Right forelimb (tissue), 1 donor: ENCODE measurements around the gene MAX.

ENCODE experiments used
- DNase-seq: peaks from one replicate; pipeline ENCODE4 v3.0.0-alpha.2; 2018

The MAX gene

GRCh38 chr14:65072256-65072655 is 30.1 kb downstream of the MAX start:
- DNase-seq: no peak

GRCh38 chr14:65071544-65071943 is 30.8 kb downstream of the MAX start:
- DNase-seq: no peak

- no peak for DNase-seq
Observed at GRCh38 chr14:65070471-65070976, 31.8 kb downstream of the MAX start.

DNA sequence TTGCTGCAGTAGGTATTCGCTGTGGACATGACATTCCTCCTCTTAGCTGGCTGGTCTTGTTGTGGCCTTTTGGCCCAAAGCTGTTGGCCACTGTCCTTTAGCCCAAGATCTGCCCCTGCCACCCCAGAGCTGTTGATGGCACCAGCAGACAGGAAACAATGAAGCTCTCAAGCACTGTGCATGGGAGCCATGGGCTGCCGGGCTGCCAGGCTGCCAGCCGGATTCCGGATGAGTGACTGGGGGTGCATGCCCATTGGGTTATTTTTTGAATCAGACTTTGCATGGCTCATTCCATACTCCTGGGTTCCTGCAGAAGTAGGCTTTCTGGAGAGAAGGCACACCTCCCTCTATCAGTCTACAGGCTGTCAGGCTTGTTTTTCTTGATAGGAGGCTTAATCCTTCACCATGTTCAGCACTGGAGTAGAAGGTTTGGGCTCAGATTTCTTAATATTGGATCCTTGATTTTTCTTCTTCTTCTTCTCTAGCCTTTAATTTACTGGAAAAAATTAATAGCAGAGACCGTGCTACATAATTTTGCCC is 32.4 kb downstream of the MAX start:
- DNase-seq: no peak

- DNase-seq: no peak
Observed at GRCh38 chr14:65065719-65066118, 36.6 kb downstream of the MAX start.

DNA sequence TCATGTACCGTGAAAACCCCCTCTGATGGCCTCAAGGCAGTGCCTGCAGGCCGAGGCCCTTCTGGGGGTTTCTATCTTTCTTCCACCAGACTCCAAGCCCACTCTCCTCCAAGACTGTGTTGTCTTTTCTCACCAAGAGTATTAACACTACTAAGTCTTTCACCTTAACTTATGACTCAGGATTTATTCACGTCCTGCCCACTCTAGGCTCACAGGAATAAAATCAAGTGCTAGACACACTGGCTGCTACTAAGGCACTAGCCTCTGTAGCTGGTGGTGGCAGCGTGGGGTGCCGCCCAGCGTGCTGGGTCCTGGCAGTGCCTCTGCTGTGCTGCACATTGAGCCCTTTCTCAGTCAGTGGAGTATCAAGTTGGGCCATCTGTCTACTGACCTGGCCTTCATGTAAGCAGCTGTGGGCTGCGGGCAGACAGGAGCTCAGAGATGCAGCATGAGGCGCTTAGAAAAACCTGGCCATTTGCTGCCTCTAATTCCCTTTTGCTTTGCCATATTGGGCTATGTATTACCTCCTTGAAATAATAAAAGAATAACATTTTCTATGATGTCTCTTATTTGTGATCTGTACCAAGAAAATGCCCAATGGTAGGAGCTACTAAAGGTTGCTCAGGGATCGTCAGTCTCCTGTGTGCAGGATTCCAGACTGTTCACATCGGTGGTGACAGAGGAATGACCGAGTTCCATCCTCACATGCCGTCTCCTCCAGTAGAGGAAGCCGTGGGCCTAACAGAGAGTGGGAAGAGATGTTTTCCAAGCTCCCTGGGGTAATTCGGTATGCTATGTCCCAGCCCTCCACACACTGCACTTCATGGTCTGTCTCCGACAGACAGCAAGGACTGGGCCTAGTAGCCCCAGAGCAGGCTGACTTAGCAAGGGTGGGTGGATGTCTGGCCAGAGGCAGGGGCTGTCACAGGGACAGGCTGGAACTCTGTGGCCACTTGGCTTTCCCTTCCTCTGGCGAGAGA is 39.9 kb downstream of the MAX start:
- DNase-seq: no peak

DNA sequence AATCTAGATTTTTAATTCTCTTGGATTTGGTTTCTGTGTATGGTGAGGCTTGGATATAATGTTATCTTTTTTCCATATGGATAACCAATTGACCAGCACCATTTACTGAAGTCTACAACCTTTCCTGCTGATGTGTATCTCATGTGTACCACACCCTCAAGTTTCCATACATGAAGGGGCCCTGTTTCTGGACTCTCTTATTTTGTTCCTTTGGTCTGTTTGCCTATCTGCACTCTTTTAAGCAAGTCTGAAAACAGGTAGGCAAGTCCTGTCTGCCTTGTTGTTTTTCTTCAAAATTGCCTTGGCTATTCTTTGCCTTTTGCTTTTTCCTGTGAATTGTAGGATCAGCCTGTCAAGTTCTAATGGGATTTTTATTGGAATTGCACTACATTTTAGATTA is 44.6 kb downstream of the MAX start:
- DNase-seq: no peak

GRCh38 chr14:65054471-65055085 is 47.7 kb downstream of the MAX start:
- no peak for DNase-seq

DNA sequence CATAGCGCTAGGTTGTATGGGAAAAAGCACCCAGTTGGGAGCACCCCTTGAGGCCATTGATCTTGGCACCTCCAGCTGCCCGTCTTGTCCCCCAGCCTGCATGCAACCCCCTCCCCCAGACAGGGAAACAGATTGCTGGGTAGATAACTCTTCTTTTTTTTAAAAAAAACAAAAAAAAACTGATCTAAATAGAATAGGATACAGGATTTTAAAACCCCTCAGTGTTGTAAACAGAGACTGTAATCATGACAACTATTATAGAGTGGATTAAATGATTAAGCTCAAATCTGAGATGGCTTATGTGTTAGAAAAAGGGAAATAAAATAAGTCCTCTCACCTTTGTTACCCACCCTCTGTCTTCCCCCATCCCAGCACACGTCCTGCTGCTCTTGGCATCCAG is 48.9 kb downstream of the MAX start:
- no peak for DNase-seq

DNA sequence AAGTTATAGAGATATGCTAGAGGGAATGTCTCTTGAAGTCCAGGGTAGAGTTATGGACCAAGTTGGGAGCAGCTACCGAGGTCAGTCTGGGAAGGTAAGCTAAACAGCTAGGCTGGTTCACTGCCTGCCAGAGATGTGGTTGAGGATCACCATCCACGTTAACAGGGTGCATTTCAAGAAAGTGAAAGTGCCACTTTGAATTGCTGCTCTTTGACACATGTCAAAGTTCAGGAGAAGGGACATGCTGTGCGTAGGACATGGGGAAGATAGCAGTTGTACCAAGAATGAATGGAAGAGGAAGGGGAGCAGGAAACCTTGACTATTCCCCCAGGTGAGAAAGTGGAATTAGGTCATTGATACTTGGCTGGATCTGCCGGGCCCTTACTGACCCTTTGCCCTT is 49.5 kb downstream of the MAX start:
- DNase-seq: no peak

- DNase-seq: no peak
Observed at GRCh38 chr14:65045709-65046108, 56.6 kb downstream of the MAX start.

DNA sequence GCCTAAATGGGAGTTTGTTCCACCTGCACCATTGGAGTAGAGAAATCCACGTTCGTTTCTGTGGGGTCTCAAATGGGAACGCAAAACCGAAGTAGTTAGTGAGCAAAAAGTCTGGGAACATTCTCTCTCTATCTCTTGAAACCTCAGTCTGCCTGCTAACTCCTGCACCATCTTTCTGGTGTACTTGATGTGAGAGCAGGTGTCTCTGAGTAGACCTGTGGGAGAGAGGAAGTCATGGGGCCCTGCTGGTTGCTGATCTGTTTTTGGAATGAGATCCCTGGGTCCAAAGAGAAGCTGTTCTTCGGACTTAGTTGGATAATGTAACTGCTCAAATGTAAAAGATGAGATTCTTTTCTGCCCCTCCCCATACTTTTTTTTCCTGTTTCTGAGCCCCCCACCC is 57.3 kb downstream of the MAX start:
- no peak for DNase-seq

- DNase-seq: no peak
Observed at GRCh38 chr14:65044596-65044959, 57.7 kb downstream of the MAX start.

- no peak for DNase-seq
Observed at GRCh38 chr14:65043893-65044595, 58.3 kb downstream of the MAX start.

GRCh38 chr14:65042731-65043372 is 59.5 kb downstream of the MAX start:
- DNase-seq: no peak

DNA sequence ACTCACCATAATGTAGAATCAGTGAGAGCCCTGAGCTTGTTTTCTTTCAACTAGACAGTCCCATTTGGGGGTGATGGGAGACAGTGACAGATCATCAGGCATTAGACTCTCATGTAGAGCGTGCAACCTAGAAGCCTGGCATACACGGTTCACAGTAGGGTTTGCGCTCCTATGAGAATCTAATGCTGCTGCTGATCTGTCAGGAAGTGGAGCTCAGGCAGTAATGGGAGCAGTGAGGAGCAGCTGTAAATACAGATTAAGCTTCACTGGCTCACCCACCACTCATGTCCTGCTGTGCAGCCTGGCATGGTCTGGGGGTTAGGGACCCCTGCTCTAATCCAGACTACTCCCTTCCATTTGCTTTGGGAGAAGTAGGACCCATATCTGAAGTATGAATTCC is 60.0 kb downstream of the MAX start:
- DNase-seq: no peak

DNA sequence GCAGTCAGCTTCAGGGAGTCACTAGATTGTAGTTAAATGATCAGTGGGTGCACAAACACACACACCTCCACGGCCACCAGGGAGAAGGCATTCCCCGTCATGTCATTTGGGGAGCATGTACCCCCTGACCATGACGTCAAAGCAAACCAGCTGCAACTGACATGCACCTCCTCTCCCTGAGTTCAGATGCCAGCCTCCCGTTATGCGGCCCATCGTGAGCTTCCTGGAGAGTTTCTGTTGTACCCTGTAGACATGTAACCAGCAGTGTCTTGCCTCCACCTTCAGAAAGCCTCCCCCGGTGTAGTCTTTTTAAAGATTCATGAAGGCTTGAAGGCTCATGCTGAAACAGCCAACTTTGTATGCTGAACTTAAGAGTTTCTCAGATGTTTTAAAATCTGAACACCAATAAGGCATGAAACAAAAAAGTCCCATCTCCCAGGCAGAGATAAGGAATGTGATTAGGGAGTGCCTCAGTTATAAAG is 60.8 kb downstream of the MAX start:
- DNase-seq: no peak

GRCh38 chr14:65040666-65041433 is 61.5 kb downstream of the MAX start:
- no peak for DNase-seq

DNA sequence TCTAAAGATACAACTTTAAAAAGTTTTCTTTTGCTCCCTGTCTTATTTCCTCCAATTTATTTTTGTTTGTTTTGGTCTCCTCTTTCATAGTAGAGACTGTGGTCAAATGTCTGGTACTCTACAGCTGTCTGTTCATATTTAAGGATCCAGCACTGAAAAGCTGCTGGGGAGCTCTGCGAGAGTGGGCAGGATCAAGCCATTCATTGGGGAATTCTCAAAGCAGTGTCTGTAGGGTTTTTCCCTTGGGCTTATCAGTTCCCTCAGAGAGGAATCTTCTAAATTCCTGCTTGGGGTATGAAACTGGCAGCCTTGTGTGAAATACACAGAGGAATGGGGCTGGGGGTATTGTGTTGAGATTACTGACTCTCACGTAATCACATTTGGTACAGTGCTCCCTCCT is 63.4 kb downstream of the MAX start:
- DNase-seq: no peak

- no peak for DNase-seq
Observed at GRCh38 chr14:65035049-65035448, 67.3 kb downstream of the MAX start.

DNA sequence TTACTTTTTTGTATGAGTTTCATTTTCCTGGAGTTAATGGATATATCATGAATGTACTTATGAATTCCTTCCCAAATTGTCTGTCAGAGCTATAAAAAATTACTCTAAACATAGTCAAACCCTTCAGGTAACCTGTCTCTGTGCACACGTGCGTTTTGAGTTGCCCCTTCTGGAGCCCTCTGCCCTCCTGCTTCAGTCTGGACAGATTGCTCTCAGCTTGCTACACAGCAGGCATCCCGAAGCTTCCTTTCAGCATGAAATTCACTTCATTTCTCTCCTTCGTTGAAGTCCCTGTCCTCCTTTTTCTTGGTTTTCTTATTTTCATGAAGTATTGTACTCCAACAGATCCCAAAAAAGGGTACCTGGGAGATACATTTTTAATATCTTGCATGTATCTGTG is 68.3 kb downstream of the MAX start:
- no peak for DNase-seq

- DNase-seq: no peak
Observed at GRCh38 chr14:65033181-65033580, 69.1 kb downstream of the MAX start.
